Fibroblast of skin of abdomen (primary cell): ENCODE data around the gene DCC.
"Not testable (repeated sequence)": the region's sequence is repeated elsewhere in the genome, so short reads cannot be mapped to it uniquely, and the experiment has no call there.

Source experiments
- DNase-seq: peaks from one replicate; pipeline ENCODE4 v3.0.0-alpha.2; 2013

The DCC gene

DNA sequence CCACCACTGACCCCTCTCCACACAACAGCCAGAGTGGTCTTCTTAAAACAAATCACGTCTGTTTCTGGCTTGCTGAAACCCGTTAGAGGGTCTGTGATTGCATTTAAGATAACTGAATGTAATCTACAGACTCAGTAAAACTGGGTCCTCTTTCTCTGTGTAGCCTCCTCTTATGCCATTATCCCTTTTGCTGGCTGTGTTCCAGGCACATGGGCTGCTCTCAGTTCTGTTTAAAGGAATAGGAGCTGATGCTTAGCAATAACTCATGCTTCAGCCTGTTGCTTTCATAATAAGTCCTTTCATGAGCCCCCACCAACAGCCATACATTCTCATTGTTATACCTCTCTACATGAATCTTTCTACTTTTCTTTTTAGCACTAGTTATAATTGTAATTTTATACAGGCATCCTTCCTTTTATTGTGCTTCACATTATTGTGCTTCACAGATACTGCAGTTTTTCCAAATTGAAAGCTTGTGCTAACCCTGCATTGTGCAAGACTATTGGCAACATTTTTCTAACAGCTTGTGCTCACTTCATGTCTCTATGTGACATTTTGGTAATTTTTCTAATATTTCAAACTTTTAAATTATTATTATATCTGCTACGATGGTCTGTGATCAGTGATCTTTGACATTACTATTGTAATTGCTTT, 1101.9 kb downstream of the DCC start:
- no peak for DNase-seq

GRCh38 chr18:53442415-53442783, 1102.4 kb downstream of the DCC start:
- no peak for DNase-seq

GRCh38 chr18:53443336-53443735, 1103.3 kb downstream of the DCC start:
- no peak for DNase-seq

DNA sequence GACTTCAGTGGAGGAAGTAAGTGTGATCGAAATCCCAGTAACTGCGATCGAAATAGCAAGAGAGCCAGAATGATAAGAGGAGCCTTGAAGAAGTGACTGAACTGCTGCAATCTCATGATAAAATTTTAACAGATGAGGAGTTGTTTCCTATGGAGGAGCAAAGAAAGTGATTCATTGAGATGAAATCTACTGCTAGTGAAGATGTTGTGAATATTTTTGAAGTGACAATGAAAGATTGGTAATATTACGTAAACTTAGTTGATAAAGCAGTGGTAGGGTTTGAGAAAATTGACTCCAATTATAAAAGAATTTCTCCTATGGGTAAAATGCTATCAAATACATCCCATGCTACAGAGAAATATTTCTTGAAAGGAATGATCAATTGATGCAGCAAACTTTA, 1103.8 kb downstream of the DCC start:
- no peak for DNase-seq

DNA sequence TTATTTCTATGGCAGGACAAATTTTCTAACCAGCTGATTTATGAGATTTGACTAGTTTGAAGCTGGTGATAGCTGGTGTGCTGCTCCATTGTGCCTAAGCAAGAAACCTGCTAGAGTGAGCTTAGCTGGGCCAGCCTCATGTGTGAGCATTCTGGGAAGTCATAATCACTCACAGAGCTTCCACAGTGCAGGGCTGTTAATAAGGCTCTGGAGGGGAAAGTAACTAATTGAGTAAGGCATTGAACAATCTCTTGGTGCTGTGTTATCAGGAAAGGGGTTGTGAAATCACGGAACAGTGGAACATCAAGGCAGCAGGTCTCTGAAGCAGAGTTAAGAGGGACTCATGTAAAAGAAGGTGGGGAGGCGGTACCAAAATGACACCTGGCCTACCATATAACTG, 1111.9 kb downstream of the DCC start:
- DNase-seq = no peak

GRCh38 chr18:53457068-53457467, 1117.1 kb downstream of the DCC start:
- DNase-seq = peak; percentile 40

DNA sequence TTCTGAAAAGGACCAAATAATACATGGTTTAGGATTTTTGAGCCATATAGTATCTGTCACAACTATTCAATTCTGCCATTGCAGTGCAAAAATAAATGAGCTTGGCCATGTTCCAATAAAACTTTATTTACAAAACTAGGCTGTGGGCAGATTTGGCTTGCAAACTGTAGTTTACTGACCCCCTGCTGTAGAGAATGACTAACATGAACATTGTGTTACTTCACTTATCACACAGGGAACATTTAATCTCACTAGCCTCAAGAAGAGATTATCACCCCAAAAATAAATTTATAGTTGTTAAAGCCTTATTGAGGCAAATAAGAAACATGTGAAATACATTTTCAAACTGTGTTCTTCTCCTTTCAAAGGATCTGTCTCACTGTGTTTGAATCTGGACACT, 1118.3 kb downstream of the DCC start:
- no peak for DNase-seq

DNA sequence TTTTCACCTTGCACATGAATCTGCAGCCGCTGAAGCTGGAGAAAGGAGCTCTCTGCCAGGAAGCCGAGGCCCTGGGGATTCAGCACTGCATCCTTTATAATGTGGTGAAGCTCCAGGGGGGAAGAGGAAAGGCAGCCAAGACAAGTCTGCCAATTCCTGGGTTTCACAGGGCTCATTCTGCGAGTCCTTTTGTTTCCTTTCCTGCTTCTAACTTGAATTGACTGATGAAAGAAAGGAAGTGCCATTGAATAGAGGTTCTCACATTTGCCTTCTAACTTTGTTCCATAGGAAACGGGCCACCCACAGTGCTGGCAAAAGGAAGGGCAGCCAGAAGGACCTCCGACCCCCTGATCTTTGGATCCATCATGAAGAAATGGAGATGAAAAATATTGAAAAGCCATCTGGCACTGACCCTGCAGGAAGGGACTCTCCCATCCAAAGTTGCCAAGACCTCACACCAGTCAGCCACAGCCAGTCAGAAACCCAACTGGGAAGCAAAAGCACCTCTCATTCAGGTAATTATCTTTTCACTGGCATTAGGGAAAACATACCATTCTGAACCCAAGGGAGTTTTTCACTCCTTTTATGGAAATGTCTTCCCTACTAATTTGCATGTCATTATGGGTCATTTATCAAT, 1119.1 kb downstream of the DCC start:
- DNase-seq = peak; percentile 30

DNA sequence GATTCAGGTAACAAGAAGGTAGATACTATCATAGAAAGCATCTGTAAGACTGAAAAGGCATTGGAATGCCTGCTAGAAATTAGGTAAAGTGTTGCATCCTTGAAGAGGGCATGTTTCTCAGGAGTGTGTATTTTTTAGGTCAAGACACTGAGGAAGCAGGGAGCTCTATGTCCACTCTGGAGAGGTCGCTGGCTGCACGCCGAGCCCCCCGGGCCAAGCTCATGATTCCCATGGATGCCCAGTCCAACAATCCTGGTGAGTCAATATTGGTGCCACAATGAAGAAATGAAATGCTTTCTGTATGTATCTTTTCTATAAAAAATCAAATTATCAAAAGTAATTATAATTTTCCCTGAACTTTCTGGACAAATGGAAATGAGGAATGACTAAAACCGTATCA, 1127.8 kb downstream of the DCC start:
- DNase-seq = no peak

GRCh38 chr18:53468173-53468572, 1128.2 kb downstream of the DCC start:
- DNase-seq = not testable (repeated sequence)

DNA sequence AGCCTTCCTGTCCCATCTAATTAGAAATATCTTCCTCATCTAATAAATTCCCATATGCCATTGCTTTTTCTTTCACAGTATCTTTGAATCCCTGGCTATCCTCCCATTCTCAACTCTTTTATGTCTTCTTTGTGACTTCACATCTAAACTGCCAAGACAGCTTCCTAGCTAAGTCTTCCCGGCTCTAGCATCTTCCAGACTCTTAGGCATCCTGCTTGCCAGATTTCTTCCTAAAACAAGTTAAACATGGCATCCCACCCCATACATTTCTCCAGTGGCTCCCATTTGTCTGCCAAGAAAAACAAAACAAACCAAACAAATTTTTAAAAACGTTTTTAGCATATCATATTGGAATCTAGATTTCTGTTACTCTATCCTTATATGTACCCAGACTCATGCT, 1132.5 kb downstream of the DCC start:
- no peak for DNase-seq

DNA sequence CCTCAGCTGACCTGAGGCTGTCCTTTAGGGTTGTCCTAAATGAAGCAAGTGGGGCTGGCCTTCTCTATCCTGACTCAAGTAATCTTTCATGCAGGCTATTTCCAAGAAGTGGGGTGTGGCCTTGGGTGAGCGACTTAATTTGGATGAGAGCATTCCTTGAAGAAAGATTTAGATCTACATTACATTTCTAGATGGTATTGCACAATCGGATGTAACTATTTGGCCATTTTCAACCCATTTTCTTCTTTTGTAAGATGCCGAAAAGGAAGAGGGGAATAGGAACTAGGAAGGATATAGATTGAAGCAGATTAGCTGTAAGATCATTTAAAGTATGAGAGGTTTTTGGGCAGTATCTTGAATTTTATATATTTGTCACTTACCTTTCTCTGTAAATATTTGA, 1138.2 kb downstream of the DCC start:
- DNase-seq = no peak

- DNase-seq = no peak
These were observed 1146.3 kb downstream of the DCC start for GRCh38 chr18:53486296-53486695.

DNA sequence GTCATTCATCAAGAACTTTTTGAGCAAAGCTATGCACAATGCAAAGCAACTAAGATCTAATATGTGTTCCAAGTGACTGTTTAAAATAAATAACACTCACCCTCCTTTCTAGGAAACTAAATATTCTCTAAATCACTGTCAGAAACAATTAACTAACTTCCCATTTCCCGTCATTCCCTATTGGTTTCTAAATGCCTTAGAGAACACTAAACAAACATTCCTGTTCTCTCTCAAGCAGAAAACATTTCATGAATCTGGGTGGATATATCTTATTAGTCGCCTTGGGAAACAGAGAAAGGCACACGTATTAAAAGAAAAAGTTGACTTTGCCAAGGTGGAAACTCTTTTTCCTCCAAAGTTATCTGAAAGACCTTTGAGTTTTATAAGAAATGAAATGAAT, 1149.3 kb downstream of the DCC start:
- no peak for DNase-seq

- DNase-seq = no peak
These were observed 1150.0 kb downstream of the DCC start for GRCh38 chr18:53490019-53490418.

GRCh38 chr18:53496028-53496427, 1156.0 kb downstream of the DCC start:
- no peak for DNase-seq

DNA sequence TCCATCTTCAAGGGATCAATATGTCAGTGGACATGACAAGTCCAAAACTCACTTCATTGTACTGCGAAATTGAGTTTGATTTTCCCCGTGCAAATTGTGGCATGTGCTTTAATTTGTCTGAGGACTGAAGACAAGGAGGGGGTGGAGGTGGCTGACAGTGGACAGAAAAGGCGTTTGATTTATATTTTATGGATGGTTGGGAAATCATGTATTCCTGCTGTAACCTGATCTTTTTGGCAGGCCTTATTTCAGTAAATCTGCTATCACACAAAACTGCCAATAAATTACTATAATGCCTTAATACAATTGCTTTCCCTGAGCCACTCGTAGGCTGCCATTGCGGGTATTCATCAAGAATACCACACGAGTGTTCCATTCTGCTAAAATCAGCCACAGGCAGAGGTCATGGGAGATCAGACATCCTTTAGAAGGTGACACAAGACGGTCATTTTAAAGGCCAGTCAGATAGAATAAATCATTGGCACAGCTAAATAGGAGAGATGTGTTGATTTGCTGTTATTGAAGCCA, 1164.0 kb downstream of the DCC start:
- DNase-seq = no peak

DNA sequence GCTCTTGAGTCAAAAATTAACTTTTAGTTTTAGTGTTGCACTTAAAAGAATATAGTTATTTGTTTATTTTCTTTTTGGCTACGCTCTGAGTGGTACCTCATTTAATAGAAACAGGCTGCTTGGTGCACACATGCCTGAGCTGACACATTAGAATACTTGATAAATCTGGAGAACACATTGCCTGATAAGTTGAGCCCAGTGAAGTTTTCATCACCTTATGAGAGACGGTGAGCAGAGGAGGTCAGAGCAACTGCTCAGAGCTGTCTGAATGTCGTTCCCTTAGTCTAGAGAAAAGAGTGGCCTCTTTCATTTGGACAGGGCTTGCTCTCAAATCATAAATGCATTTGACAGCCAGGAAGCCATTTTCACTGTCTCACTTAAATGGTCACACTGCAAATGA, 1168.5 kb downstream of the DCC start:
- no peak for DNase-seq

GRCh38 chr18:53509886-53510285, 1169.9 kb downstream of the DCC start:
- no peak for DNase-seq

DNA sequence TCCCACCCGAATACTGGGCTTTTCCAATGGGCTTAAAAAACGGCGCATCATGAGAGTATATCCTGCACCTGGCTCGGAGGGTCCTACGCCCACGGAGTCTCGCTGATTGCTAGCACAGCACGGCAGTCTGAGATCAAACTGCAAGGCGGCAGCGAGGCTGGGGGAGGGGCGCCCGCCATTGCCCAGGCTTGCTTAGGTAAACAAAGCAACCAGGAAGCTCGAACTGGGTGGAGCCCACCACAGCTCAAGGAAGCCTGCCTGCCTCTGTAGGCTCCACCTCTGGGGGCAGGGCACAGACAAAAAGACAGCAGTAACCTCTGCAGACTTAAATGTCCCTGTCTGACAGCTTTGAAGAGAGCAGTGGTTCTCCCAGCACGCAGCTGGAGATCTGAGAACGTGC, 1171.7 kb downstream of the DCC start:
- not testable (repeated sequence) for DNase-seq

GRCh38 chr18:53521068-53521467, 1181.1 kb downstream of the DCC start:
- no peak for DNase-seq

DNA sequence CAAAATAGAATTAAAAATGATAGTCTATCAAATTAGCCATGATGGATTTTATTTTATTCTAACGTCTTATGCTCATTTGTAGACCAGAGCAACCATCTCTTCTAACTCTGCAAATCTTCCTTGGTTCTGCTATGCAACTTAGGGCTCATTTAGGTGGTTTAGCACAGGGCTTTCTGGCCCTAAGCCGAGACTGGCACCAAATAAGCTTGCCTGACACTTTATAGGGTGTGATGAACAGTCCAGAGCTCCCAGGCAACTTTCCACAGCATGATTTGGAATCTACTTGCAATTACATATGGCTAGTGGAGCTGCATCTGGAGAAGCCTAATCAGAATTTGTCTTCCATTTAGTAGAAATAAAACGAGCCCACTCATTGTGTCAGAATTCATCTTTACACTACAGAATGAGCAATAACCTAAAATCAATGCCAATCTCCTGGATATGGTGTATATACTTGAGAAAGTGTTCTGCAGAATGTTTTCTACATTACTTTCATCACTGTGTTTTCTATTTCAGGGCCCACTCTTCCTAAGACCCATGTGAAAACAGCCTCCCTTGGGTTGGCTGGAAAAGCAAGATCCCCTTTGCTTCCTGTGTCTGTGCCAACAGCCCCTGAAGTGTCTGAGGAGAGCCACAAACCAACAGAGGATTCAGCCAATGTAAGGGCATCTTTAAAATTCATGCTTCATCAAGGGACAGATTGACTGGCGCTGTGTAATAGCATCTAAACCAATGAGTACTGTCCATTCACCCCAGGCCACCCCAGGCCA, 1186.3 kb downstream of the DCC start:
- no peak for DNase-seq

DNA sequence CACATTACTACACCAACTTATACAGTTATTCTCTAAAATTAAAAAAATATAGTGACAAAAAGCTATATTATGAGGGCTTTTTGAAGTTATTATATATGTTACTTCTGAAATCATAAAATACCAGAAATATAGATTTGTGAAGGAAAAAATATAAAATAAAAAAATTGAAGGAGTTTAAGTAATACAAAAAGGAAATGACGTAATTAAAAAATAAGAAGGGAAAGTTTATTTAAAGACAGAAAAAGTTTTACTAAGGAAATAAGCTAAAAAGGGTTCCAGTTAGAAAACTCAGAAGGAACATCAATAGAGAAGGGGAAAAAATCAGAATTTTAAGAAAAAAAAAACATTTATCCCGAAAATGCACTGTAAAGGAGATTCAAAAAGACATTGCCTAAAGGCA, 1187.4 kb downstream of the DCC start:
- no peak for DNase-seq

- no peak for DNase-seq
These were observed 1191.2 kb downstream of the DCC start for GRCh38 chr18:53531187-53531586.
